Activated naive CD4-positive, alpha-beta T cell treated with anti-CD3 and anti-CD28 coated beads, Interleukin-2, amount 50 U/mL, for 24 hours (primary cell): ENCODE results near the gene SYNPO.

Experiments
- H3K27ac Mint-ChIP-seq: one replicate; pipeline ENCODE4 v1.8.0; 2021; ENCODE audit warnings: mild to moderate bottlenecking, mixed read lengths
- H3K27me3 Mint-ChIP-seq: one replicate; pipeline ENCODE4 v1.8.0; 2021; ENCODE audit warnings: mixed read lengths
- H3K36me3 Mint-ChIP-seq: one replicate; pipeline ENCODE4 v1.8.0; 2021; ENCODE audit warnings: mixed read lengths
- H3K4me1 Mint-ChIP-seq: one replicate; pipeline ENCODE4 v1.8.0; 2021; ENCODE audit warnings: mixed read lengths
- H3K4me3 Mint-ChIP-seq: one replicate; pipeline ENCODE4 v1.8.0; 2021; ENCODE audit warnings: mild to moderate bottlenecking, mixed read lengths
- H3K9me3 Mint-ChIP-seq: one replicate; pipeline ENCODE4 v1.8.0; 2021; ENCODE audit warnings: mixed read lengths

Gene SYNPO

DNA sequence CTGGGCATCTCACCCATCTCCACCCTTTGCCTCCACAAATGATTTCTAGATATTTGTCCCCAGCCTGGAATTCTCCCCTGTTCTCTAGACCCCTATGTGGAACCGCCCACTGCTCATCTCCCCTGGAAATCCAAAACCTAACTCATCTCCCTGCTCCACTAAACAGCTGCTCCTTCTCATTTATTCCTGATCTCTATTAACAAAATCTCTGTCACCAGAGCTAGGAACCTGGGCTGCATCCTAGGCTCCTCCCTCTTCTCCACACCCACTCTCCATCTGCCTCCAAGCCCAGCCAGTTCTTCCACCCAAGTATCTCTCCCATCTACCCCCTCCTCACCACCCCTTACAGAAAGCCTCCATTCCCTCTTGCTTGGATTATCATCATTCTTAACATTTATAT is 24.0 kb upstream of the SYNPO start:
- H3K9me3 Mint-ChIP-seq, result no peaks in the 10 kb centered on the region
- H3K27me3 Mint-ChIP-seq, result no peaks in the 10 kb centered on the region
- no peak overlapping the region for H3K4me3 Mint-ChIP-seq
- H3K27ac Mint-ChIP-seq, result peak overlapping the region; percentile 6
- H3K36me3 Mint-ChIP-seq, result no peaks in the 10 kb centered on the region
- no peaks in the 10 kb centered on the region for H3K4me1 Mint-ChIP-seq

DNA sequence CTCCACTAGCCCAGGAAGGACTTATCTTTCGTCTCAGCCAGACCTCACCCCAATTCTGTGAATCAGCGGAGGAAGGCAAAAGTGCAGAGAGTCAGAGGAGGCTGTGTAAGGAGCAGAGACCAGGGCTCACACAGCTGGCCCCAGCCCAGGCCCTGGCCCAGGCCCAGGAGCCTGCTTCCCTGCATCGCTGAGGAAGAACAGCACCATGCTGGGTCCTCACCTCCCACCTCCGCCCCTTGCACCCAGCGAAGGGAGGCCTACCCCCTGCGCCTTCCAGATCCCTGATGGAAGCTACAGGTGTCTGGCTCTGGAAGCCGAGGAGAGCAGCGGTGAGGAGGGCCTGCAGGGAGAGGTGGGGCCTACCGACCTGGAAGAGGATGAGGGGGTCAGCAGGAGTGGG is 22.3 kb upstream of the SYNPO start:
- Mint-ChIP-seq H3K4me1 (peaks cover 6% of the 10 kb centered on the region), H3K36me3 (no peaks in the 10 kb centered on the region), H3K27me3 (no peaks in the 10 kb centered on the region), H3K4me3 (no peak overlapping the region), H3K27ac (no peak overlapping the region), H3K9me3 (no peaks in the 10 kb centered on the region)

DNA sequence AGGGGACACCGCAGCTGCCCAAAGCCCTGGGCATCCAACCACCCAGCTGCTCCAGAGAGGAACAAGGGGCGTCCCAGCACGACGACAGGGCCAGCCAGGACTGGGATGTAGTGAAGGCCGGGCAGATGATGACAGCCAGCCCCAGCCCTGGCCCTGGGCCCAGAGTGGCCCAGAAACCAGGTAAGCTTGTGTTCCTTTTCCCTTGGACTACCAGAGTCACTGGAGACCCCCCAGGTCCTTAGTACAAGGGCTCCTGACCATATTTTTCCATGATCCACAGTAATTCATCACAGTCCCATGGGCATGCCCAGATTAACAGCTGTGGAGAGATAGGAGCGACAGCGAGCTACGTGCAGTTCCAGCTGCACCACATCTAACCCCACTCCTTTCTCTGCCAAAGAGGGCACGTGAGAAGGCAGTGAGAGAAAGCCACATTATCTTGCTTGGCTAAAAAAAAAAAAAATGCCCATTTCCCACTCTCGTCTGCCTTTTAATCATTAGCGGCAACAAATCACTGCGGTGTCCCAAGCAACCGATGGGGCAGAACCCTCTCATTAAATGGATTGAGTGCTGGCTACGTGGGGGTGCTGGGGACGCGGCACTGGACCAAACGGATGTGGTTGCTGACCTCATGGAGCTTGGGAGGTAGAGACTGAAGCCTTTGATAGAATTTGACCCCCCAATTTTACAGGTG is 21.7 kb upstream of the SYNPO start:
- Mint-ChIP-seq H3K36me3 (no peaks in the 10 kb centered on the region), H3K27ac (no peak overlapping the region), H3K27me3 (no peaks in the 10 kb centered on the region), H3K4me3 (no peak overlapping the region), H3K4me1 (peaks cover 12% of the 10 kb centered on the region), H3K9me3 (no peaks in the 10 kb centered on the region)

DNA sequence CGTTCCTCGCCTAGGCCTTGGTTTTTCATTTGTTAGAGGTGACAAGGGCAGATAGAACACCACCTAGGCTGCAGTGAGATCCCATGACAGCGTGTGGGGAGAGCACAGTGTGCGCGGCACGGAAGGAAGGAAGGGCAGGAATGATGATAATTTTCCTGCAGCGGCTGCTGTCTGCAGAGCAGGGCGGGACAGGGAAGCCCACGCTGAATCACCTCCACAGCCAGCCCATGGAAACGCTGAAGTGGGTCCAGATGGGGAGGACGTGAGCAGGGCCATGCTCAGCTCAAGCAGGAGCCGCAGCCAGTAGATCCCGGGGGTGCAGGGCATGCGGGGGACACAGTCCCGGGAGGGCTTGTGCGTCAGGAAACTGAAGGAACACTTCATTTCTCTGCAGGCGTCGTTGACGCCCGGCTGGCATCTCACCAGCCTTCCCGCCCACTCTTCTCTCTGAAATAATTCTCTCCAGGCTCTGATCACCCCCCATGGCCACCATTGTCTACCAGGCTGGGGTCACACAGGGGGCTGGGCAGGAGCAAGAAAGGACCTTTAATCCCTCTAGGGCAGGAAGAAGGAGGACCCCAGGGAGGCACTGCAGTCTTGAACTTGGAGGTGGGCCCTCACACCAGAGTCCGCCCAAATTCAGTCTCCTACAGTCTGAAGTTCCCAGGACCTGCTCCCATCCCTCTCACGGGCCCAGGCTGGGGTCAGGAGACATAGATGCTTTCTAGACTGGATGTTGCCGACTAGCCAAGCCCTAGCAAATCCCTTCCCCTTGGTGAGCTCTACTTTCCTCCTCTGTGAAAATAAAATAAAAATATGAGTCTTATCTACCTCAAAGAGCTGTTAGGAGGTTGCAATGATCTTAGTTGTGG is 20.9 kb upstream of the SYNPO start:
- Mint-ChIP-seq H3K27me3 (no peaks in the 10 kb centered on the region), H3K27ac (no peak overlapping the region), H3K4me1 (peaks cover 19% of the 10 kb centered on the region), H3K4me3 (no peak overlapping the region), H3K9me3 (no peaks in the 10 kb centered on the region), H3K36me3 (no peaks in the 10 kb centered on the region)

DNA sequence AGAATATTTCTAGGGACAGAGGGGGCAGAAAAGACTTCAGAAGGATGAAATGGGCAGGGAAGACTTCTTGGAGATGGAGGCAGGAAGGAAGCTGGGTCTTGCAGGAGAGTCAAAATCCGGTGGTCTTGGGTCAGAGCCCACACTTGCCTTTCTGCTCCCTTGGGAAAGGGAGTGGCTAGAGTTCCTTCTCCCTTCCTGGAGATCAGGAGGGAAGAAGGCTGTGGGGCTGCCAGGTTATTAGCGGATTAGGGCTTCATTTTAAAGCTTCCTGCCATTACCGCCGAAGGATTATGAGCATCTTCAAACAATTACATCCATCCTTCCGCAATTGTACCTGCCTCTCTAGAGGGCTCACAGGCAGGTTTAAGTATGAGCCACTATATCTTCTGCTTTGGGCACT is 19.2 kb upstream of the SYNPO start:
- no peaks in the 10 kb centered on the region for H3K9me3 Mint-ChIP-seq
- H3K4me3 Mint-ChIP-seq, result no peak overlapping the region
- H3K27ac Mint-ChIP-seq, result no peak overlapping the region
- H3K27me3 Mint-ChIP-seq, result no peaks in the 10 kb centered on the region
- H3K36me3 Mint-ChIP-seq, result no peaks in the 10 kb centered on the region
- peaks cover 19% of the 10 kb centered on the region for H3K4me1 Mint-ChIP-seq

DNA sequence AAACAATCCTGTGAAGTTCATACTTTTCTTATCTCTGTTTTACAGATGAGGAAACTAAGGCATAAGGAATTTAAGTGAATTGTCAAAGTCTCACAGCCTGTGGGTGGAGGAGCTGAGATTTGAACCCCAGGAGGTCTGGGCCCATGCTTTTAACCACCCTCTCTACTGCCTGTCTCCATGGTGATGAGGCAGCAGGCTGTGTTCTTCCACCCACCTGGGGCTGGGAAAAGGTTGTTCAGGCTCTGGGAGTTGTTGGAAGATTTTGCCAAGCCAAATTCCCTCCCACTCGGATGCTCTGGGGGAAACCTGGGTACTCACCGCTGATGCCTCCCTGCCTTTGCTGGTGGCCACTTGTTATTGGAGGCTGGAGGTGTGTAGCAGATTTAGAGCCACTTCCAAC is 18.3 kb upstream of the SYNPO start:
- Mint-ChIP-seq H3K4me3 (no peak overlapping the region), H3K27me3 (no peaks in the 10 kb centered on the region), H3K4me1 (peaks cover 19% of the 10 kb centered on the region), H3K27ac (no peak overlapping the region), H3K9me3 (no peaks in the 10 kb centered on the region), H3K36me3 (no peaks in the 10 kb centered on the region)

DNA sequence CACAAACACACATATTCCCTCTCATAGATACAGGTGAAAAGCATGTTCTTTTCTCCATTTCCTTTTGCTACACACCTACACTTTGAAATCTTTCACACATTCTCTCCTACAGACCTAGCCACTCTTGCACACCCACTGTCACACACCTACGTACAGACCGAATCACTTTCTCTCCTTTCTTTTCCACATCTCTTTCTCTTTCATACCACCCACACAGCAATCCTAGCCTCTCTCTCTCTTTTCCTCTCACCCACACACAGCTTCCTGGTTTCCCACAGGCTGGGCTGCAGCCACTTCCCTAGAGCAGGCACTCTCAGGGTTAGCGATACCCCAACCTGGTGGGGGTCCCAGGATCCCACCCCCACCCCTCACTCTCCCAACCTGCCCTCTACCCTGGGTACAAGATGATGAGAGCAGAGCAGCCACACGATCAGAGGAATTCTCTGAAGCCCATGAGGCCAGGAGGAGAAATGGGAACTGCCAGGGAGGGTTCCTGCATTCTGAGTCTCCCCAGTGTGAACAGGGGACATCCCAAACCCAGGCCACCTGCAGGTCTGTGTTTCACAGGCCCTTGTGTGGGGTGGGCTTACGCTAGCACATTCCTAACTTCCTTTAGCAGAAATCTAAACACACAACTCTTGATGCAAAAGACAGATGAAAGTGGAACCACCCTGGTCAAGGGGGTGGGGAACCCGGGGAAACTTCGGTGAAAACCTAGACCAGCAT is 17.1 kb upstream of the SYNPO start:
- Mint-ChIP-seq H3K4me1 (peaks cover 19% of the 10 kb centered on the region), H3K36me3 (no peaks in the 10 kb centered on the region), H3K9me3 (no peaks in the 10 kb centered on the region), H3K27me3 (no peaks in the 10 kb centered on the region), H3K4me3 (peak overlapping the region; percentile 83), H3K27ac (peak overlapping the region; percentile 10)

DNA sequence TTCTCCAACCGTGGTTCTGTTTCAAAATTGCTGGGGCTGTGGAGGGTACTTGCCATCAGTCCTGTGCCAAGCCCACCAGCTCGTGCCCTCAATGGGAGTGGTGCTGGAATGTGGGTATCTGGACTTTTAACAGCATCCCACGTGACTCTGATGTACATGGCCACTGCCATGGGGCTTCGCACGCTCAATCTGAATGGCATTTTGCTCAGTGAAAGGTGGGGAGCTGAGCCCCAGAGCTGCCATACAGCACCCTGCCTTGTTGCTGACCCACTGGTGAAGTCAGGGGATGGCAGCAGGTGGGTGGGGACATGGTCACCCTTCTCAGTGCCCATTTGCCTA is 16.6 kb upstream of the SYNPO start:
- Mint-ChIP-seq H3K27ac (no peak overlapping the region), H3K27me3 (no peaks in the 10 kb centered on the region), H3K36me3 (no peaks in the 10 kb centered on the region), H3K9me3 (no peaks in the 10 kb centered on the region), H3K4me3 (peak overlapping the region; percentile 83), H3K4me1 (peaks cover 19% of the 10 kb centered on the region)

DNA sequence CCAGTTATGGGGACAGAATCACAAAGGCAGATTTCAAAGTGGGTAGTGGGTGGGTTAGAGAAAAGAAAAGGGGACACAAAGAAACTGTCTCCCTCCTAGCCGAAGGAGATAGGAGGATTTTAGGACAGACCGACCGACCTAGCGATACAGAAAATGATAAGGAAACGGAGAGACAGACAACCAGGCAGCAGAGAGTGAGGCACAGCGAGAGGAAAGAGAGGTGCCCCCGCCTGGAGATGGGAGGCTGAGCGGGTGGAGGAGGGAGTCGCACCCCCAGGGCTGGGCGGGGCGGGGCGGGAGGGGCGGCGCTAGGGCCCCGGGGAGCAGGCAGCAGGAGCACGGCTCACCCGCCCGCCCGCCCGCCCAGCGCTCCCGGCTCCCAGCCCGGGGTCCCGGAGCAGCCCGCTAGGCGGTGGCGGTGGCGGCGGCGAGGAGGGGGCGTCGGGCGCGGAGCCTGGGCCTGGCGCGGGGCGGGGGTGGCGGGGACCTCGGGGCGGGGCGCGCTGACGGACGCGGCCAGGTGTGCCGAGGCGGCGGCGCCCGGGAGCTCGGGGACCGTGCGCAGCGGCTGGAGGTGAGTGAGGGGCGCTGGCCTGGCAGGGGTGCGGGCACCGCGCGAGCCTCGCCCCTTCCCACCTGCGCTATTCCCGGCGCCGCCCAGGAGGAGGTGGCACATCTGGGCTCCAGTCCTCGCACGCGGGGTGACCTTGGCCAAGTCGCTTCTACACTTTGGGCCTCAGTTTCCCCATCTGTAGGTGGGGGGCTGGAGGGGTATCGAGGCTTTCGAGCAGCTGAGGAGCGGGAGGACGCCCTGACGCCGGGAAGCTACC is 15.9 kb upstream of the SYNPO start:
- Mint-ChIP-seq H3K9me3 (no peaks in the 10 kb centered on the region), H3K4me3 (peak overlapping the region; percentile 83), H3K27me3 (no peaks in the 10 kb centered on the region), H3K27ac (no peak overlapping the region), H3K36me3 (no peaks in the 10 kb centered on the region), H3K4me1 (peaks cover 19% of the 10 kb centered on the region)

DNA sequence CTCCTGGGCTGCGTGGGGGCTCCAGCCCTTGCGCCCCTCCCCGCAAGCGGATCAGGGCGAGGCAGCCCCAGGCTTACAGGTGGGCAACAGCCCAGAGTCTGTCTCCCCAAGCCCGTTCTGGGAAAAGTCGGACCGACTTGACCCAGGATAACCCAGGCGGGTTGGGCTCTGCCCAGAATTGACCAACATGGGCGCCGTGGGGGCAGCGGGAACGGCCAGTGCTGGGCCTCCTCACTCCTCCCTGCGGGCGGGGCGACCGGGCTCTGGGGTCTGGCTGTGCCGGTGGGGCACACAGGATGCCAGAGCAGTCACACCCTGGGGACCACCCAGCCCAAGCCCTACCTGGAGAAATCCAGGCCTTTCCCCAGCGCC is 15.3 kb upstream of the SYNPO start:
- Mint-ChIP-seq H3K36me3 (no peaks in the 10 kb centered on the region), H3K27me3 (no peaks in the 10 kb centered on the region), H3K4me1 (peaks cover 19% of the 10 kb centered on the region), H3K9me3 (no peaks in the 10 kb centered on the region), H3K27ac (no peak overlapping the region), H3K4me3 (peak overlapping the region; percentile 42)

DNA sequence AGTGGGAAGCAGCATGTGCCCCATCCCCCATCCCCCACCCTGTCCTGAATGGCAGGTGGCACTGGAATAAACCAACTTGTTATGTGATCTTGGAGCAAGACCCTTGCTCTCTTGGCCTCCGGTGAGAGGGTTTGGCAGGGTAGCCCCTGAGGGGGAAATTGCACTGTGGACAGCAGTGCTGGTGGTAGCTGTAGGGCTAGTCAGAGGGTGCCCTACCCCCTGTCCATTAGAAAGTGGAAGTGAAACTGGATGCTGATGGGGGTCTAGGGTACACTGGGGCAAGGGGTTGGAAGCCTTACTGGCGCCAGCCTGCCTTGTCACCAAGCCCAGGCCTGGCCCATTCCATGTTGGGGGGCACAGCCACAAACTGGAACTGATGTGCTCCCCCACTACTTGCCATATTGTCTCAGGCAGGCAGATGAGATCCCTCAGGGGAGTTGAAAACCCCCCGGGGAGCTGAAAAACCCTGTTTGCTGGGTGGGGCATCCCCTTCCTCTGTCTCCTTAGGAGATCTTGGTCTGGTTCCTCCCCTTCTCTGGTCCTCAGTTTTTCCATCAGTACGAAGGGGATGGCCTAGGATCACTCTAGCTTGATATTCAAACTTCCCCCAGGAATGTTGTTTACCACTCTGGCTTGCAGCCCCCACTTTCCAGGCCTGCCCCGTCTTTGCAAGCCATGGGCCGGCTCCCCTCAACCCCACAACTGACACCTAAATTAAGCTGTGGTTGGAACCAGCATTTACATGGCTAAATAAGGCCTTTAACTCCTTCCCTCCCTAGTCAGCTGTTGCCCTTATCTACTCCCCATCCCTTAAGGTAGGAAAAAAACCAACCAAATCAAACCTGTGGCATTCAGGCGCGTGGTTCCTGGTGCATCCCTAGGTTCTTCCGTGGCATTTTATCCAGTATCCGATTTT is 14.4 kb upstream of the SYNPO start:
- no peak overlapping the region for H3K4me3 Mint-ChIP-seq
- no peaks in the 10 kb centered on the region for H3K36me3 Mint-ChIP-seq
- no peaks in the 10 kb centered on the region for H3K9me3 Mint-ChIP-seq
- no peak overlapping the region for H3K27ac Mint-ChIP-seq
- H3K4me1 Mint-ChIP-seq, result peaks cover 19% of the 10 kb centered on the region
- H3K27me3 Mint-ChIP-seq, result no peaks in the 10 kb centered on the region

DNA sequence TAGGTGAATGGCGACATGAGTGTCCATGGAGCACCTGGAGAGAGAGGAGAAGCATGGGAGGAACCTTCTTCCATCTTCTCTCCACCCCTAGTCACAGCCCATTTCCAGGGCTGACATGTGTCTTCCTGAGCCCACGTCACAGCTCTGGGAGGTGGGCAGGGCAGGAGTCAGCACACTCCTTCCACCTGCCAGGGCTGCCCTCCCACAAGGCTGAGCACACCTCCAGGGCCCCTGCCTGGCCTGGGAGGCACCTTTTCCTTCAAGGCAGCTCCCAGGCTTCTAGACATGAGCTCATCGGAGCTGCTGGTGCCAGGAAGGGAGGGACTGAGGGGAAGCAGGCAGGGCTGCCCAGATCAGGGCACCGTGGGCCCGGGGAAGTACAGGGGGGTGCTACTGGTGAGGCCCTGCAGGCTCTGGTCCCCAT is 13.6 kb upstream of the SYNPO start:
- no peak overlapping the region for H3K27ac Mint-ChIP-seq
- peaks cover 19% of the 10 kb centered on the region for H3K4me1 Mint-ChIP-seq

DNA sequence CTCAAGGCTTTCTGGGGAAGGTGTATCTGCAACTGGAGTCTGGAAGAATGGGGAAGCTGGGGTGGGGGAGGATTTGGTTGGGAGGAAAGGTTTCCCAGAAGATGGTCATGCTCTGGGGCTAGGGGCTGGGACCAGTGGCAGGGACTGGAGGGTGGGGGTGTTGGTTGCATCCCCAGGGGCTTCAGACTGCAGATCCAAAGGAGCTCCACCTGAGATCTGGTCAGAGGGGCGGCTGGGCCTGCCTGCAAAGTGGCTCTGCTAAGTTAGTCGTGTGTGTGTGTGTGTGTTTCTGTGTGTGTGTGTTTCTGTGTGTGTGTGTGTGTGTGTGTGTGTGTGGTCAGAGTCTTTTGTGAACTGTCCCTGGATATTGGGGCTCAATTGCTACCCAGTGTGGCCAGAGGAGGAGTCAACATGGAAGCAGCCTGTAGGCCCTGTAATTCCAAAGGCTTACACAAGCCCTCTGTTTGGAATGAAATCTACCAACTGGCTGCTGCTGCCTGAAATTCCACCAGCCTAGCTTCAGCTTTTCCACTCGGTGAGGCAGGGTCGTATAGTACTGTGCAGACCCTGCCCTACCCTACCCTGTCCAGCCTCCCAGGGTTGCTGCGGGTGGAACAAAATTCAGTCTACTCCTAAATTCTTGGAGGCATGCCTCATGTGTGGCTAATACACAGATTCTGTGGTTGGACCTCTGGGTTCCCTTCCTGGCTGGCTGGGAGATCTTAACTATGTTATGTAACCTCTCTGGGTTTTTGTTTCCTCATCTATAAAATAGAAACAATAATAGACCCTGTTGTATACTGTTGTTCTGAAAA is 12.5 kb upstream of the SYNPO start:
- peaks cover 16% of the 10 kb centered on the region for H3K4me1 Mint-ChIP-seq

More for the DNA sequence above, 13.6 kb upstream of the SYNPO start:
- Mint-ChIP-seq H3K9me3 (no peaks in the 10 kb centered on the region), H3K4me3 (no peak overlapping the region), H3K36me3 (no peaks in the 10 kb centered on the region), H3K27me3 (no peaks in the 10 kb centered on the region)

DNA sequence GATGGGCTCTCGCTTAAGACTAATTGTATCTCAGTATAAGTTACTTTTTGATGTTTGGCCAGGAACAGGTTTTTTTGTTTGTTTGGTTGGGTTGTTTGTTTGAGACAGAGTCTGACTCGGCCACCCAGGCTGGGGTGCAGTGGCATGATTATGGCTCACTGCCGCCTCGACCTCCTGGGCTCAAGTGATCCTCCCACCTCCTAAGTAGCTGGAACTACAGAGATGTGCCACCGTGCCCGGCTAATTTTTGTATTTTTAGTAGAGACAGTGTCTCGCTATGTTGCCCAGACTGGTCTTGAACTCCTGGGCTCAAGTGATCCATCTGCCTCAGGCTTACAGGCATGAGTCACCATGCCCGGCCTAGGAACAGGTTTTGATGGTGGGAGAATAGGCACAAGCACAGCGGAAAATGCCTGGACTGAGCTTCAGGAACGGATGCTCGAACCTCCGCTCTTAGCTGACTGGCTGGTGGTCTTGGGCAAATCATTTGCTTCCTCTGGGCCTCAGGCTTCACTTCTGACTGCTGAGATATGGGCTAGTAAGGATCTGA is 11.4 kb upstream of the SYNPO start:
- no peaks in the 10 kb centered on the region for H3K9me3 Mint-ChIP-seq
- H3K27ac Mint-ChIP-seq, result peak overlapping the region; percentile 6
- H3K27me3 Mint-ChIP-seq, result no peaks in the 10 kb centered on the region
- peaks cover 5% of the 10 kb centered on the region for H3K4me1 Mint-ChIP-seq
- no peak overlapping the region for H3K4me3 Mint-ChIP-seq
- H3K36me3 Mint-ChIP-seq, result no peaks in the 10 kb centered on the region

More for the DNA sequence above, 12.5 kb upstream of the SYNPO start:
- Mint-ChIP-seq H3K4me3 (no peak overlapping the region), H3K9me3 (no peaks in the 10 kb centered on the region), H3K27ac (no peak overlapping the region), H3K27me3 (no peaks in the 10 kb centered on the region), H3K36me3 (no peaks in the 10 kb centered on the region)
